Measurements from ENCODE around the gene TMEM95.
"Not testable (repeated sequence)": the region's sequence is repeated elsewhere in the genome, so short reads cannot be mapped to it uniquely, and the experiment has no call there.

The TMEM95 gene

DNA sequence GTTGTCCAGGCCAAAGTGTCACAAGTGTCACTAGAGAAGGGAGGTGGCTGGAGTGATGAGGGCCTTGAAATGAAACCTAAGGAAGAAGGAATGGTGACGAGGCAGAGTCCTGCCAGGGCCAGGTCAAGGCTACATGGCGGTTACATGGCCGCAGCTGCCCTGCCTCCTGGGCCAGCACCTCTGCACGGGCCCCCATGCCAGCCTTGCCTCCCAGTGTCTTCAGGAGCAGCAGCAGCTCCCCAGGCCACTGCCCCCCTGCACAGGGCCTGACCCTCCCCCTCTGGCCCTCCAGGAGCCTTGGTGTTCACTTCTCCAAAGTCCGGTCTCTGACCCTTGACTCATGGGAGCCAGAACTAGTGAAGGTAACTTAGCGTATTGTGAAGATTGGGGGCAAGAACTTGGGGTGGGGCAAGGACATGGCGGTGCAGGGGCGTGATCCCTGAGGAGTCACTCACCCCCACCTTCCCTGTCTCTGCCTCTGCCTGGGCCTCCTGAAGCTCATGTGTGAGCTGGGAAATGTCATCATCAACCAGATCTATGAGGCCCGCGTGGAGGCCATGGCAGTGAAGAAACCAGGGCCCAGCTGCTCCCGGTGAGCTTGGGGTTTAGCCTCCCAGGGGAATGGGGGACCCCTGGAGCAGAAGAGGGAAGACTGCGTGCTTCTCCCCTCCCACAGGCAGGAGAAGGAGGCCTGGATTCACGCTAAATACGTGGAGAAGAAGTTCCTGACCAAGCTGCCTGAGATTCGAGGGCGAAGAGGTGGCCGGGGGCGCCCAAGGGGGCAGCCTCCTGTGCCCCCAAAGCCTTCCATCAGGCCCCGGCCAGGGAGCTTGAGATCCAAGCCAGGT lies 7.1 kb upstream of the TMEM95 start:
- DNase-seq, result no peak

DNA sequence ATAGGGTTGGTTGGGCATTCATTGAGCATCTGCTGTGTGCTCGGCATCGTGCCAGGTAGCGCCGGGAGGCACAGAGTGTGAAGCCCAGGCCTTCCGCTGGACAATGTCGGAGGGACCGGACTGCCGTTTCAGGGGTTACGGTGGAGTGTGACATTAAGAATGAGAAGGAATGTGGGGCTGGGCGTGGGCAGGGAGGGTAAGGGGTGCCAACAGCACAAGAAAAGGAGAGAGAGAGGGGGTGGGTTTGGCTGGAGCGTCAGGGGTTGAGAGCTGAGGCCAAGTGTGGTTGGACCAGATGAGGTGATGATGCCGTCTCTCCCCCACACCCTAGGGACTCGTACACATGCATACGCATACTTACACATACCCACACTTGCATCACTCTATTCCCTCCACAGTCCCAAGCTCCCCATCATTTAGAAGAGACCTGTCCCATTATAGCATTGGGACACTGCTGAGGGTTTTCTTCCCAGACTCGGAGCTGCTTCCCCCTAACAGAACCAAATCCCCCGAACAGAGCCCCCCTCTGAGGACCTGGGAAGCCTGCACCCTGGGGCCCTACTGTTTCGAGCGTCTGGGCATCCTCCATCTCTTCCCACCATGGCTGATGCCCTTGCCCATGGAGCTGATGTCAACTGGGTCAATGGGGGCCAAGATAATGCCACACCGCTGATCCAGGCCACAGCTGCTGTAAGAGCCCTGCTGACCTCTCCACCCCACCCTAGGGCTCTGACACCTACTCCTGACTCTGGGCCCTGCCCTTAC lies 6.3 kb upstream of the TMEM95 start:
- no peak for DNase-seq

DNA sequence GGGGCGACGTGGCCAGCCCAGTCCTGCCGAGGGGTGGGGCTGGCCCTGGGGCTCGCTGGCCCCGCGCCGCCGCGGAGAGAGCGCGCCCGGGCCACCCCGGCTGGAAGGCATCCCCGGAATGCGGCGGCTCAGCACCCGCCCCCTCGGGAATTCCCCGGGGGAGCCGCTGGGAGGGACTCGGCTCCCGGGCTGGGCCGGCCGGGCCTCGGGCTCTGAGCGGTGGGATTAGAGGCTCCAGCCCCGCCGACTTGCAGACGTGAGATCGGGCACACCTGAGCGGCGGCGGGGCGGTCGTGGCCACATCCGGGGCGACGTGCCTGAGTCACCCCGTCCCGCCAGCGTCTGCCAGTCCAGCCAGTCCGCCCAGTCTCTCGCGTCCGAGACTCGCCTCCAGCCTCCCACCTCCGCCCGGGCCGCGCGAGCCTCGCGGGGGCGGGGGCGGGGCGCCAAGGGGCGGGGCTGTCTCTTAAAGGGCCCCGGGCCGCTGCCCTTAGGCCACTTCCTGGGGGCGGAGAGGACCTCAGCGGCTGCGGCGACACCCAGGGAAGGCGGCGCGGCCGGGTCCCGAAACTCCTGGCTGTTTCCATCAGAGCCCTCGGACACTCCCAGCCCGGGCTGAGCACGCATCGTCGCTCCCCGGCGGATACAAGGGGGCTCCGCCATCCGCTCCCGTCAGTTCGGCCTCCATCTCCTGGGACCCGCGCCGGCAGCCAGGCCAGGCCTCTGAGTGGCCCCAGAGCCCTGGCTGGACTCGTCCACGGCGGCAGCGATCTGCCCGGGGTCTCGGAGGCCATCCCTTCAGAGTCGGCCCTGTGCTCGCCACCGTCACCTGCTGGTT lies 3.1 kb upstream of the TMEM95 start, which contains the start of gene KCTD11:
TSS of gene KCTD11 (plus strand) at position 498 of the 838 bp plus-strand sequence.
- peak; percentile 88 for DNase-seq

DNA sequence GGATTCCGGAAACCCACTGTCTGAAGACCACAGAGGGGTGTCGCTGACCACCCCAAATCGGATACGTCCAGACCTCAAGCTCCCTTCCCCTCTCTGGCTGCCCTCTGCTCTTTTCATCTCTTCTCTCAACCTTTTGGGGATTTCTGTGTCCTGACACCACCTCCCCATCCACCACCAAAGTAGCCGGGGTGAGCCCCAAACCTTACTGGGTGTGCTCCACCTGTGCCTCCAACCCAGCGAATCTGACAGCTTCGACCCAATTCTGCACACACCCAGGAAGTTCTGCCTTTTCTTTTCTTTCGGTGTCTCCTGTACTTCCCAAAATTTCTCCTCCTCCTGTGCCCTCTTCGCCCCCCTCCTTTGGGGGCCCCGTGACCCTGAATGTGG lies 2.5 kb upstream of the TMEM95 start:
- peak; percentile 35 for DNase-seq

DNA sequence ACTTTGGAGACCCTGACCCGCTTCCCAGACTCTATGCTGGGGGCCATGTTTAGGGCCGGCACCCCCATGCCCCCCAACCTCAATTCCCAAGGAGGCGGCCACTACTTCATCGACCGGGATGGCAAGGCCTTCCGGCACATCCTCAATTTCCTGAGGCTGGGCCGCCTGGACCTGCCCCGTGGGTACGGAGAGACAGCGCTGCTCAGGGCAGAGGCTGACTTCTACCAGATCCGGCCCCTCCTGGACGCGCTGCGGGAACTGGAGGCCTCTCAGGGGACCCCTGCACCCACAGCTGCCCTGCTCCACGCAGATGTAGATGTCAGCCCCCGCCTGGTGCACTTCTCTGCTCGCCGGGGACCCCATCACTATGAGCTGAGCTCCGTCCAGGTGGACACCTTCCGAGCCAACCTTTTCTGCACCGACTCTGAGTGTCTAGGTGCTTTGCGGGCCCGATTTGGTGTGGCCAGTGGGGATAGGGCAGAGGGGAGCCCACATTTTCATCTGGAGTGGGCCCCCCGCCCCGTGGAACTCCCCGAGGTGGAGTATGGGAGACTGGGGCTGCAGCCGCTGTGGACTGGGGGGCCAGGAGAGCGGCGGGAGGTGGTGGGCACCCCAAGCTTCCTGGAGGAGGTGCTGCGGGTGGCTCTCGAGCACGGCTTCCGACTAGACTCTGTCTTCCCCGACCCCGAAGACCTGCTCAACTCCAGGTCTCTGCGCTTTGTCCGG lies 1.9 kb upstream of the TMEM95 start:
- no peak for DNase-seq

DNA sequence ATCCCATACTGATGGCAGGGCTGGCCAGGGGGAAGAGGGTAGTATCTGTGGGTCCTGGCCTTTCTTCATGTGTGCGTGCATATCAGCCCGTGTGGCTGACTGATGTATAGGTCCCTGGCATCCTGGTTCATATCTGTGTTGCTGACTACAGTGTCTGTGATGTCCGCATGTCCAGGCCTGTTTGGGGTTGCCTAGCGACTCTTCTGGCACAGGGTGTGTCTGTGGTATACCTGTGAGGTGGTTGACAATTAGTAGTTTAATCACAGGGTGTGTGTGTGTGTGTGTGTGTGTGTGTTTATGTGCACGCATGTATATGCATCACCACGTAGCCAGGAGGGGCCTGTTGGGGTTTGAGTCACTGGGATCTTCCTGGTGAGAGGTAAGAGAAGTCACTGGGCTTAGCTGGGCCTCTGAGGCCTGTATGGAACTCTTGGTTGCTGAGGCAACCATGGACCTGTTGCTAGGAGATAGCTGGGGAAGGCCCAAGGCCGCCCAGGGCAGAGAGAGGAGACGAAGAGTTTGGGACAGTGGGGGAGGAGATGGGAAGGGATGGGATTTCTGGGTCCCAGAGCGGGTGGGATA lies 603 bp upstream of the TMEM95 start:
- DNase-seq, result peak; percentile 41

DNA sequence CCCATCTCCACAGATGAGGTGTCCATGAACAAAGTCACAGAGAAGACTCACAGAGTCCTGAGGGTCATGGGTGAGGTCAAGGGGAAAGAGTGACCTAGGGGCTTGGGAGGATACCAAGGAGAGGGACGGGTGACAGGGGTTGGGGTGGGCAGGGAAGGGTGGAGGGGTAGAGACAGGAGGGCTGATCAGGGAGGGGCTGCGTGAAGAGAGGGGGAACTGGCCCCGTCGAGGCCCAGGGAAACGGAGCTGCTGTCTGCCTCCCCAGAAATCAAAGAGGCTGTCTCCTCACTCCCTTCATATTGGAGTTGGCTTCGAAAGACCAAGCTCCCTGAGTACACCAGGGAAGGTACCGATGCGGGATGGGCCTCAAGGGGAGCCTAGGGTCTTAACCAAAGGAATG lies 617 bp downstream of the TMEM95 start:
- no peak for DNase-seq

DNA sequence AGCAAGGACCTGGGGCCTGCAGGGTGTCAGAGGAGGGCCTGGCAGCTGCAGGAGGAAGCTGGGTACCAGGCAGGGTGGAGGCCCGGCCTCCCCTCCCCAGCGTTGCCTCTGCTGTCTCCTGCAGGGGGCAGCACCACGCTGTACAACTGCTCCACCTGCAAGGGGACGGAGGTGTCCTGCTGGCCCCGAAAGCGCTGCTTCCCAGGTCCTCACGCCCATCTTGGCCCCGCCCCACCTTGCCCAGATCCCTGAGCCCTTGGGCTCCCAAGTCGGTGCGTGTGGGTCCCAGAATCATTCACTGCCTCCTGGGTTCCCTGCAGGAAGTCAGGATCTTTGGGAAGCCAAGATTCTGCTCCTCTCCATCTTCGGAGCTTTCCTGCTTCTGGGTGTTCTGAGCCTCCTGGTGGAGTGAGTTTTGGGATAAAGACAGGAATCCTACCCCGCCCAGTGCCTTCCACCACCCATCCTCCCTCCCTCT lies 1.2 kb downstream of the TMEM95 start:
- DNase-seq, result peak; percentile 90

DNA sequence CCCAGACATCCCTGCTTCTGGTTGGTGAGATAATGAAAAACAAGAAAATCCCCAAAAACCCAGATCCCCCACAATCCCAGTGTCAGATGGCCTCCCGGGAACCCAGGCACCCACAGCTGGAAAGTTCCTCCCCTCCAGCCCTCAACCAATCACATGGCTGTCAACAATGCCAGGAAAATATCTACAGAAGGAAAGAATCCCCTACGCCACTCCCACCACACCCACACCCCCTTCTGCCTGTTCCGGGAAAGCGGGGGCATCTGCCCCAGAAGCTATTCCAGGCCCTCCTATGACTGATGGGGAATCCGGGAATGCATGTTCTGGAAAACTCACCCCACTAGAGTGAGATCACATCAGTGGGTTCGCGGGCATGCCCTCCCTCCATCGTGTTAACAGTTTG lies 1.8 kb downstream of the TMEM95 start:
- no peak for DNase-seq

DNA sequence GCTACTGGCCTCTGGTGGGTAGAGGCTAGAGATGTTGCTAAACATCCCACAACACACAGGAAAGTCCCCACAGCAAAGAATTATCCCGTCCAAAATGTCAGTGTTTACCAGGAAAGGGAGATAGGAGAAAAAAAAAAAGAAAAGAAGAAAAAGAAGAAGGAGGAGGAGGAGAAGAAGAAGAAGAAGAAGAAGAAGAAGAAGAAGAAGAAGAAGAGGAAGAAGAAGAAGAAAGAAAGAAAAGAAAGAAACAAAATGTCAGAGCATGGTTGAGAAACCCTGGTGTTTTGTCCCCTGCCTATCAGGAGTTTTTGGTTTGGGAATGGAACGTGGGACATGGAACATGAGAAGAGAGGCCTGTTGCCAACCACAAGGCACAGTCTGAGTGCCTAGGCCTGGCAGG lies 2.4 kb downstream of the TMEM95 start:
- DNase-seq, result no peak

DNA sequence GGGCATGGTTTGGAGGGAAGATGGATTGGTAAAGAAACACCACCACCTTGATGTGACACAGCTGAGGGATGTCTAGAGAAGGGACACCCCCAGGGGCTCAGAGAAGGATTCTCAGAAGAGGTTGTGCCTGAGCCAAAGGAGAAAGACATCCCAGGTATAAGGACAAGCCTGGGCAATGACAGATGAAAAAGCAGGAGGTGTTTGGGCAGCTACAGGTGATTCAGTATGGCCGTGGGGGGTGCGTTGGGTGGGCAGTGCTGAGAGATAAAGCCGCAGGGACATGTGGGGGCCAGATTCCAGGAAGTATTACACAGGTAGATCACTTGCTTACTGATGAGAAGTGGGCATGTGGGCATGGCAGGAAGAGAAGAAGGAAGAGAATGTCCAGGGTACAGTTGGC lies 7.0 kb downstream of the TMEM95 start:
- DNase-seq, result no peak

DNA sequence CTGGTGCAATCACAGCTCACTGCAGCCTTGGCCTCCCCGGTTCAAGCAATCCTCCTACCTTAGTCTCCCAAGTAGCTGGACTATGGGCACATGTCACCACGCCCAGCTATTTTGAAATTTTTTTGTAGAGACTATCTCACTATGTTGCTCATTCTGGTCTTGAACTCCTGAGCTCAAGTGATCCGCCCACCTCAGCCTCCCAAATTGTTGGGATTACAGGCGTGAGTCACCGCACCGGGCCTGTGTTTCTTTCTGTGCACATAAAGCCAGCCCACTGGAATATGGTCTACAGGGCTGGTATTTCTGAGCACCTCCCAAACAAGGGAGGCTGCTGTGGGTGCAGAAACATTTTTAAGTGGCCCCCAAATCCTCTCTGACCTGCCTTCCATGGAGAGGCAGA lies 8.4 kb downstream of the TMEM95 start:
- no peak for DNase-seq

DNA sequence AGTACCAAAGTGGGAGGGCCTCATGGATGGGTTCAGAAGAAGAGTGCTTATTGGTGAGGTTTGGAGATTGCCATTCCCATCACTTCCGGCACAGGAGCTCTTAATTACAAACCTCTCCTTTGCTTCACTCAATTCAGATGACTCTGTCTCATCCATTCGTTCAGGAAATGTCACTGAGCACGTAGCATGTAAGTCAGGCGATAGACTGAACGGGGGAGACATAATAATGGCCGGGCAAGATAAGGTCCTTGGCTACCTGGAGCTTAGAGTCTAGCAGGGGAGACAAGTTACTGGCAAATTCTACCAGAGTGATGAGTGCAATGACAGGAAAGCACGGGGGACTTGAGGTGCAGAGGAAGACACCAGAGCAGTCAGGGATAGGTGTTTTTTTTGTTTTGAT lies 11.0 kb downstream of the TMEM95 start:
- DNase-seq, result not testable (repeated sequence)

DNA sequence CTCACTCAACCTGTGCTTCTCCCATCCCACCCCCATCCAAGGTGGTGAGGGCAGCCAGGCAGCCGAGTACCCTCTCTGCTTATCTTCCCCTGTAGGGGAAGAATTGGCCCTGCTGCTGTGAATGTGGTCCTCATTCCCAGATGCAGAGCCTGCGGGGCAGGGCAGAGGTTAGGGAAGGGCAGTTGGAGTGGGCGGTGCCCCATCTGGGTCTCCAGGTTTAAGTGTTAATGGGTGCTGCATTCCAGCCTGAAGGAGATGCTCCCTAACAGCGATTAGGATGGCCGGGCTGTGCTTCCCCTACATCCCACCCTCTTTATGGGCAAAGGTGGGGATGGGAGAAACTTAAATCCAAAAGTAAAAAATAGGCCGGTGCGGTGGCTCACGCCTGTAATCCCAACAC lies 12.1 kb downstream of the TMEM95 start:
- no peak for DNase-seq

DNA sequence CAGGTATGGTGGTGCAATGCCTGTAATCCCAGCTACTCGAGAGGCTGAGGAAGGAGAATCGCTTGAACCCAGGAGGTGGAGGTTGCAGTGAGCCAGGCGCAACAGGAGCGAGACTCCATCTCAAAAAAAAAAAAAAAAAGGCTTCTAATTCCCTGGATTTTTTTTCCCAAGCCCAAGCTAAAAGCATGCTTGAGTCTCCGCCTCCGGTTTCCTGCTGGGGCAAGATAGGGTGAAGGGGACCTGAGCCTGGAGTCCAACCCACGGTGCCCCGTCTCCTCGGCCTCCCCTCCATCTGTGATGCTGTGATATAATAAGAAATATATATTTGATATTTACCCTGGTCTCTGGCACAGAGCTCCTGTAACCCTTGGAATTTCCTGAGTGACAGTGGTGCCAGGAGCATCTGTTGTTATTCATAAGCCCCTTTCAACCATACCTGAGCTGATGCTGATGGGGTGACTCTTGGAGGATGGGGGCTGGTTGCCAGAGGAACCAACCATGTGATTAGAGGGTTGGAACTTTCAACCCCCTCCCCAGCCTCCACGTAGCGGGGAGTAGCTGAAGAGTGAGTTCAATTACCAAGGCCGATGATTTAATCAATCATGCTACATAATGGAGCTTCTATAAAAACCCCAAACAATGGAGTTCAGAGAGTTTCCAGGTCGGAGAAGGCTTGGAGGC lies 13.1 kb downstream of the TMEM95 start:
- DNase-seq, result no peak

DNA sequence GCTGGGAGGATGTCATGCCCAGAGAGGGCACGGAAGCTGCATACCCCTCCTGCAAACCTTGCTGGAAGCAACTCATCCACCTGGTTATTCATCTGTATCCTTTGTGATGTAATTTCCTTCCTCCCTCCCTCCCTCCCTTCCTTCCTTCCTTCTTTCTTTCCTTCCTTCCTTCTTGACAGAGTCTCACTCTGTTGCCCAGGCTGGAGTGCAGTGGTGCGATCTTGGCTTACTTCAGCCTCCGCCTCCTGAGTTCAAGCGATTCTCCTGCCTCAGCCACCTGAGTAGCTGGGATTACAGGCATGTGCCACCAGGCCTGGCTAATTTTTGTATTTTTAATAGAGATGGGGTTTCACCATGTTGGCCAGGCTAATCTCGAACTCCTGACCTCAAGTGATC lies 13.6 kb downstream of the TMEM95 start:
- DNase-seq, result not testable (repeated sequence)

DNA sequence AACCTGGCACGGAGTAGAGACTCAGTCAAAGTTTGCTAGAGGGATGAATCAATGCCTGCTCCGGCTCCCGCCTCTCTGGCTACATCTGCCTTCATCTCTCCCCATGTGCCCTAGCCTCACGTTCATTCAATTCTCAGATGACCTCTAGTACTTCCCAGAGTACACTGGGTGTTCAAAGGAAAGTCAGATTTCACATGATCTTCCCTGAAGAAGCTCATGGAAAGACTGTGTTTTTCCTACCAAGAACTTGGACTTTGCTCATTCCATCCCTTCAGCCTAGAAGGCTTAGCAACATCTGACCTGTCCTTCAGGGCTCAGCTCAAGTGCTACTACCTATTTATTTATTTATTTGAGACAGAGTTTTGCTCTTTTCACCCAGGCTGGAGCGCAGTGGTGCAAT lies 14.9 kb downstream of the TMEM95 start:
- no peak for DNase-seq

DNA sequence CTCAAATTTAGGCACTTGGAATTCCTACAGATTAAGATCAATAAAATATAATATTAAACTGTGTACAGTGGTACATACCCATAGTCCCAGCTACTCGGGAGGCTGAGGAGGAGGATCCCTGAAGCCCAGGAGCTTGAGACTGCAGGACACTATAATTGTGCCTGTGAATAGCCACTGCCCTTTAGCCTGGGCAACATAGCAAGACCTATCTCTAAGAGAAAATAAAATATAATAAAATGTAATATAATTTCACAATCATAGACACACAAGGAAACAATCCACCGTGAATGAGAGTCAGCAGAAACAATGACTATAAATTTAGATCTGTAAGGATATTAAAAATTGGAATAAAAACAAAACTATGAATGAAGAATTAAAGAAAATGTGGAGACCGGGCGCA lies 15.9 kb downstream of the TMEM95 start:
- no peak for DNase-seq

DNA sequence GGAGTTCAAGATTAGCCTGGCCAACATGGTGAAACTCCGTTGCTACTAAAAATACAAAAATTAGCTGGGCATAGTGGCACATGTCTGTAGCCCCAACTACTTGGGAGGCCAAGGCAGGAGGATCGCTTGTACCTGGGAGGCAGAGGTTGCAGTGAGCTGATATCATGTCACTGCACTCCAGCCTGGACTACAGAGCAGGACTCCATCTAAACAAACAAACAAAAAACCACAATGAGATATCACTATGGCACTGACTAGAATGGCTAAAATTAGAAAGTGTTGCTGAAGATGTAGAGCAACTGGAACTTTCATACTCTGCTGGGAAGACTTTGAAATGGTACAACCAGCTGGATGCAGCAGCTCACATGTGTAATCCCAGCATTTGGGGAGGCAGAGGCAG lies 19.4 kb downstream of the TMEM95 start:
- no peak for DNase-seq

DNA sequence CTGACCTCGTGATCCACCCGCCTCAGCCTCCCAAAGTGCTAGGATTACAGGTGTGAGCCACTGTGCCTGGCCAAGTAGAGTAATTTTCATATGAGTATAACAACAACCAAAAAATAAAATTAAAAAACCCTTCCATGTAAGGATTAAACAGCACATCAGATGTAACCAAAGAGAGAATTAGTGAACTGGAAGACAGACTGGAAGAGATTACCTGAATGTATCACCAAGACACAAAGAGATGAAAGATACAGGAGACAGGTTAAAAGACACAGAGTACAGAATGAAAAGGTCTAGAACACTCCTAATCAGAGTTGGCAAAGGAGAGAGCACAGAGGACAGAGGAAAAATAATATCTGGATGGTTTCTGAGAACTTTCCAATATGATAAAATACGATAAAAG lies 24.2 kb downstream of the TMEM95 start:
- DNase-seq, result no peak

DNA sequence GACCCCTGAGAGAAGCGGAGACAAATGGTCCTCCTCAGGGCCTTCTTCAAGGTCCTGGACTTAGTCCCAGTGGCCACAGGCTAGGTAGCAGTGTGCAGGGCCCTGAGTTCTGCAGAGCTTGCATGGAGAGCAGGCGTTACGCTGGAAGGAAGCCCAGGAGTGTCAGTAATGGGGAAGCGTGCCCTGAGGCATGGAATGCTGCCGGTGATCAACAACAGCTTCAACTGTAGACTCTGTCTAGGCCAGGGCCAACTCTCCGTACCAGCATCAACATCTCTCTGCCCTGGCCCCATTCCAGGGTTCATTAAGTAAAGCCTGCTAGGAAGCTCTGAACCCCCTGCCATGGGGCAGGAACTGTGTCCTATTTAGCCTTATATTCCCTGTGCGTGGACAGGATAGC lies 25.4 kb downstream of the TMEM95 start:
- no peak for DNase-seq
